Sigmoid colon (tissue), 4 donors: ENCODE results near the gene WNT3A.

Source experiments
- POLR2A ChIP-seq, 2 donors: fragments of 450-650 bp; IDR thresholded peaks; one replicate each; pipeline ENCODE4 v1.6.1; 2016; ENCODE audit warnings: antibody characterized with exemption in 2 of 2, mild to moderate bottlenecking in 2 of 2, moderate library complexity in 2 of 2
- POLR2AphosphoS5 ChIP-seq, 4 donors: sonication (generic); formaldehyde crosslinking; IDR thresholded peaks; one replicate each; pipeline ENCODE4 v1.6.1; 2017; ENCODE audit warnings: antibody characterized with exemption in 4 of 4
- TF ChIP-seq, protein P1 (sequence below), 4 experiments: fragments of 450-650 bp in 3 of 4; fragments of 200-600 bp in 1 of 4; IDR thresholded peaks; one replicate each; pipeline ENCODE4 v1.5.1; 2016 to 2019; ENCODE audit warnings: antibody characterized with exemption in 4 of 4, mild to moderate bottlenecking in 3 of 4, moderate library complexity in 2 of 4

DNA sequence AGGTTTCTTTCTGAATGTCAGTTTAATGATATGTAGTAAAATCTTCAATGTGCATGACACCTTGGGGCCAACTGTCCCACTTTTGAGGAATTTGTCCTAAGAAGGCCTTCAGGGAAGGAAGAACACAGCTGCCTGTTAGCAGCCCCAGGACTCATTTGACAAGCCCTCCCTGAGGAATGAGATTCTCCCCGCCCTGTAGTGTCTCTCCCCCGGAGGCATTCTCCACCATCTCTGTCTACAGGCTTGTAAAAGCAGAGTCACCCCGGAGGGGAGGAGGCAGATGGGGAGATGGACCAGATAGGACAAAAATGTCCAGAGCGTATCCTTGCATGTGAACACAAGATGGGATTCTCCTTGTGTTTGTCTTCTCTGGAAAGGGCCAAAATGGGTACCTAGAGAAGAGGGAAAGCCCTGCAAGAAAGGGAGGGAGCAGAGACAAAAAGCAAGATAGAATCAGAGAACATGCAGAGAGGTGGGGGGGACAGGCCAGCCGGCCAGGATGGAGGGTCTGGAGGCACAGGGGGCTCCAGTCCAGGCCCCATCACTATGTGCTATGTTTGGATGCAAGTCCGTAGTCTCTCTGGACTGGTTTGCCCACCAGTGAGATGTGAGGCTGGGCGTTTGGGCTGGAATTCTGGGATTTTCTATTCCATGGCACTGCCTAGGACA is 12.0 kb upstream of the WNT3A start:
- no peak for TF ChIP-seq POLR2AphosphoS5 (IDR thresholded peaks at IDR 0.05)
- TF ChIP-seq, protein P1, sequence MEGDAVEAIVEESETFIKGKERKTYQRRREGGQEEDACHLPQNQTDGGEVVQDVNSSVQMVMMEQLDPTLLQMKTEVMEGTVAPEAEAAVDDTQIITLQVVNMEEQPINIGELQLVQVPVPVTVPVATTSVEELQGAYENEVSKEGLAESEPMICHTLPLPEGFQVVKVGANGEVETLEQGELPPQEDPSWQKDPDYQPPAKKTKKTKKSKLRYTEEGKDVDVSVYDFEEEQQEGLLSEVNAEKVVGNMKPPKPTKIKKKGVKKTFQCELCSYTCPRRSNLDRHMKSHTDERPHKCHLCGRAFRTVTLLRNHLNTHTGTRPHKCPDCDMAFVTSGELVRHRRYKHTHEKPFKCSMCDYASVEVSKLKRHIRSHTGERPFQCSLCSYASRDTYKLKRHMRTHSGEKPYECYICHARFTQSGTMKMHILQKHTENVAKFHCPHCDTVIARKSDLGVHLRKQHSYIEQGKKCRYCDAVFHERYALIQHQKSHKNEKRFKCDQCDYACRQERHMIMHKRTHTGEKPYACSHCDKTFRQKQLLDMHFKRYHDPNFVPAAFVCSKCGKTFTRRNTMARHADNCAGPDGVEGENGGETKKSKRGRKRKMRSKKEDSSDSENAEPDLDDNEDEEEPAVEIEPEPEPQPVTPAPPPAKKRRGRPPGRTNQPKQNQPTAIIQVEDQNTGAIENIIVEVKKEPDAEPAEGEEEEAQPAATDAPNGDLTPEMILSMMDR (IDR thresholded peaks at IDR 0.05) = no peak
- TF ChIP-seq POLR2A (IDR thresholded peaks at IDR 0.05) = no peak
